Dedifferentiated amniotic fluid mesenchymal stem cell (primary cell): ENCODE data around the gene TAS2R7.
"Not testable (repeated sequence)": the region's sequence is repeated elsewhere in the genome, so short reads cannot be mapped to it uniquely, and the experiment has no call there.

Source experiments
- DNase-seq: peaks from one replicate; pipeline ENCODE4 v3.0.0-alpha.2; 2016; ENCODE audit errors: extremely low spot score

TAS2R7 gene, protein sequence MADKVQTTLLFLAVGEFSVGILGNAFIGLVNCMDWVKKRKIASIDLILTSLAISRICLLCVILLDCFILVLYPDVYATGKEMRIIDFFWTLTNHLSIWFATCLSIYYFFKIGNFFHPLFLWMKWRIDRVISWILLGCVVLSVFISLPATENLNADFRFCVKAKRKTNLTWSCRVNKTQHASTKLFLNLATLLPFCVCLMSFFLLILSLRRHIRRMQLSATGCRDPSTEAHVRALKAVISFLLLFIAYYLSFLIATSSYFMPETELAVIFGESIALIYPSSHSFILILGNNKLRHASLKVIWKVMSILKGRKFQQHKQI

GRCh38 chr12:10802587-10802986 is at the start of gene TAS2R7:
Gene TAS2R7, minus strand, starts transcription at chr12:10802627. Its CDS starts 57 bp downstream, at chr12:10802570.
- DNase-seq = no peak

GRCh38 chr12:10851243-10851858 is 48.9 kb upstream of the TAS2R7 start:
- no peak for DNase-seq

GRCh38 chr12:10849425-10849878 is 47.0 kb upstream of the TAS2R7 start, which contains the start of gene PRR4:
Gene PRR4, minus strand, starts transcription at chr12:10849475. Its CDS starts 38 bp downstream, at chr12:10849437.
- no peak for DNase-seq

GRCh38 chr12:10847744-10848143 is 45.3 kb upstream of the TAS2R7 start:
- no peak for DNase-seq

DNA sequence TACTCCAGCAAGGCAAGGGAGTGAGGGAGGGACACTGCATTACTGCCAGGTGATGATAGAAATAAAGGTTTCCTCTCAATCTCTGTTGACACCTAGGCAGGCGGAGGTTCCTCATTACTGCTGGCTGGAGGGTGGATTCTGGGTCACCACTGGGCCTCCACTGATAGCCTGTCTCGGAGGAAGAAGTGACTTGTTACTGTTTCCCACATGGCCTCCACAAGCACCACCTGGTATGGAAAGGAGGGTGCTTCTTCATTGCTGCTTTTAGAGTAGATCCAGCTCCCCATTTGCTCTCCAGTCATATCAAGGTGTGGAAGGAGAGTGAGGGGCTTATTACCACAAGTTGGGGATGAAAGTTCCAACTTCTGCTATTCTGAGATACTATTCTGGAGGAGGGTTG is 40.4 kb upstream of the TAS2R7 start:
- no peak for DNase-seq

DNA sequence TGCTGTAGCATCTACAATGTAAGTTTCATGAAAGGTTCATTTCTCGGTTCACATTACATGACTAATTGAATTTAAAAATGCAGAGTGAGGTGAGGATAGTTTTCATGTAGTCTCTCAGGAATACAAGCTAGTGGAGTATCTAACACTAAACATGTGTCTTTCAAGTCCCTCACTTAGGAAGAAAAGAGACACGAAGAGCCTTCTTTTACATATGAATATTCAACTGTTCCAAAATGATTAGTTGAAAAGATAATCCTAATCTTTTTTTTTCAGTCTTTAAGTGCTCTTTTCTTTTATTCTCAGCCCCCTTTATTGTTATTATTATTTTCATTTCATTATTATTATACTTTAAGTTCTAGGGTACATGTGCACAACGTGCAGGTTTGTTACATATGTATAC is 36.0 kb upstream of the TAS2R7 start:
- no peak for DNase-seq

GRCh38 chr12:10829994-10830393 is 27.6 kb upstream of the TAS2R7 start:
- DNase-seq = no peak

- DNase-seq = no peak
These were observed 23.8 kb upstream of the TAS2R7 start, which contains the start of gene TAS2R10 for GRCh38 chr12:10826258-10826657. Gene TAS2R10, minus strand, starts transcription at chr12:10826358. Its CDS starts 89 bp downstream, at chr12:10826269.

- no peak for DNase-seq
These were observed 22.5 kb upstream of the TAS2R7 start for GRCh38 chr12:10824957-10825356.

DNA sequence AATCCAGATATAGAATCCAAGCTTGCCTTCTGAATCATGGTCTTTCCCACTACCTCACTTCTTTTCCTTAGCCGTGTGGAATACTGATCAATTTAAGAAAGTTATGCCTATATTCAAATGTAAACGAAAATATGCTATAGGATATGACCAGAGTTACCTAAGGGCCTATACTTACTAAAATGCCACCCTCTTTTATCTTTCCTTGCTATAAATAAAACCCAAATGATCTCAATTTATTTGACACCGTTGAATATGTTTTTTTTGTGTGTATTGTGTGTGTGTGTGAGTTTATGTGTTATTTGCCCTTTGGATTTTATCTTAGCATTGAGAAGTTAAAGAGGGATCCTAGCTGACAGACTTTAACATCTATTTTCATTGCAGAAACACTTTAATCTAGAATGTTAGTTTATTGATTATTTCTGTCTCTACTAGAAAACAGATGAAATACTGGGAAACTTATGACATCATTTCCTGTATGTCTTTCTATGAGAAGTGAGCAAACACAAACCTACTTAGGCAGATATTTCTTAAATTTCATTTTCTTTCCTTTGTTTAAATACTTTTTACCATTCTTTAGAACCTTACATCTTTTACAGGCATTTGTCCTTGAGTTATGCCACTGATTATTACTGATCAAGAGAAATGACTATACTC is 9.6 kb upstream of the TAS2R7 start:
- DNase-seq = no peak

GRCh38 chr12:10810068-10810467 is 7.6 kb upstream of the TAS2R7 start, which contains the start of gene TAS2R9:
Gene TAS2R9, minus strand, starts transcription at chr12:10810168. Its CDS starts 93 bp downstream, at chr12:10810075.
- no peak for DNase-seq

DNA sequence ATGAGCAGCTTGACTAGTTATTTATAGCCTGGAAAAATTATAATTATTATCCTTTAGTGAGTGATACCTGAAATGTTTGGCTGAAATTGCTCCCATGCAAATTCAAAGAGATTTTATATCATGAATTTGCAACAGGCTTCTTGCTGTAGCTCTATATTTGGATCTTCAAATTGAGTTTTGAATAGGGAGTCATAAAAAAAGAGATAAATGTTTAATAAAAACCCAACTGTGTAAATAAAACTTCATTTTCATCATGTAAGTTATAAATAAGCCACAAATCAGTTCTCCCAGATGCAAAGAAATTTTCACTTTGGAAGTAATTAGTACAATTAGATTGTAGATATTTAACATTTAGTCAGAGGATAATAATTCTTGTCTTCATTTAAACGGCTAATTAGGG is 4.8 kb upstream of the TAS2R7 start, which contains the start of gene TAS2R8:
TSS of gene TAS2R8 (minus strand) at position 101 of the 400 bp plus-strand sequence. CDS start 306 bp downstream, outside the sequence.
- no peak for DNase-seq

GRCh38 chr12:10801741-10802140 is 686 bp downstream of the TAS2R7 start:
- DNase-seq = no peak

GRCh38 chr12:10794222-10794621 is 8.2 kb downstream of the TAS2R7 start:
- no peak for DNase-seq

DNA sequence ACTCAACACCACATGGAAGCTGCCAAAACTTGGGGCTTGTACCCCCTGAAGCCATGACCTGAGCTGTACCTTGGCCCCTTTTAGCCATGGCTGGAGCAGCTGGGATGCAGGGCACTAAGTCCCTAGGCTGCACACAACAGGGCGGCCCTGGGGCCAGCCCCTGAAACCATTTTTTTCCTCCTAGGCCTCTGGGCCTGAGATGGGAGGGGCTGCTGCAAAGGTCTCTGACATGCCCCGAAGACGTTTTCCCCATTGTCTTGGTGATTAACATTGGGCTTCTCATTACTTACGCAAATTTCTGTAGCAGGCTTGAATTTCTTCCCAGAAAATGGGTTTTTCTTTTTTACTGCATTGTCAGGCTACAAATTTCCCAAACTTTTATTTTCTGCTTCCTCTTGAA is 10.7 kb downstream of the TAS2R7 start:
- DNase-seq = not testable (repeated sequence)

DNA sequence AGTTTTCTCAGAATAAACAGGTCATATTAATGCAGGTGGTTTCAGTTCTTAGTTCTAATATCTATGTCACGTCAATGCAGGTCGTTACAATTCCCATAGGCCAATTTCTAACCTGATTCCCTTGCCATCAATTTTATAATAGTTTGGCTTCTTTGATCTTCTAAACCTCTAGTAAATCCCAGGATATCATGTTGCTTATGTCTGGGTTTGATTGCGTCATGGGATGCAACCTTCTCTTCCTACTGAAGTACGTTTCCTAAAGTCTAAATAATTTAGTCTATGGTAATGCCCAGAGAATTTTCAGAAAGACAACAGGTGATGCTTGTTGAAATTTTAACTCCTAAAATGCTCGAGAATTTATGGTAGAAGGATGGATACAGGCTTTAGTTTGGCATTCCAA is 19.2 kb downstream of the TAS2R7 start:
- DNase-seq = no peak

DNA sequence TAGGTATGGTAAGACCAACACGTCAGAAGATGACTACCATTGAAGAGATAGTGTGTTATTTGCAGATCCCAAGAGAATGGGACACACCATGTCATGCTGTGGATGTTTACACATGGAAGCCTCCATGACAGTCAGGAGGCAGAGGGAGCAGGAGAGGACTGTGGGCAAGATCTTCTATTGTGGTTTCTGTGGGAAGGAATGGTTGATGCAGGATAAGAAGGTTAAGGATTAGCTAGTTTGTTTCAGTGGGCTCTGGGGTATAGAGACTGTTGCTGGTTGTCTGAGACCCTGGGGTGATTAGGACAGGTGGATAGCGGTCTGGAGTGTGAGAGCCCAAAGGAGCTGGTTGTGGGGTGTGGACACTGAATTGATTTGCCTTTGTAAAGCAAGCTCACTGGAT is 23.3 kb downstream of the TAS2R7 start:
- DNase-seq = no peak

GRCh38 chr12:10771132-10771733 is 31.2 kb downstream of the TAS2R7 start:
- peak; percentile 51 for DNase-seq

GRCh38 chr12:10759657-10760056 is 42.8 kb downstream of the TAS2R7 start:
- no peak for DNase-seq

- no peak for DNase-seq
These were observed 46.2 kb downstream of the TAS2R7 start for GRCh38 chr12:10756194-10756593.

DNA sequence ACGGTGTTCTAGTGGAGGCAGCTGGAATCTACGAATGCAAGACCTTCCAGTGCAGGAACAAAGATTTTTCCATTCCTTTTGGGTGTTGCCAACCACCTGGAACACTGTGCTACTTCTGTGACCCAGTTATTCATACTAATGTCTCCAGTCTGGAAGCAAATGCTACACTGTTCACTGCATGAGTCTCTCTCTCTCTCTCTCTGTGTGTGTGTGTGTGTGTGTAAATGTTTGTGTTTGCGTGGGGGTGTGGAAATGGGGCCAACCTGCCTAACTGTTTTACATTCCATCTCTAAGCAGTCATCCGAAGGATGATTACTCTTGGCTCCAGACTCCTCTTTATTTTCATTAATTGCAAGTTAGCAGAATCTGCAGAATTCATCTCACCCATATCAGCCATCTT is 49.4 kb downstream of the TAS2R7 start:
- no peak for DNase-seq
